Breast epithelium (tissue), 3 donors: Measurements from ENCODE around the gene PBX3.

Experiments
- POLR2A ChIP-seq: fragments of 450-650 bp; IDR thresholded peaks from one replicate; pipeline ENCODE4 v1.6.1; 2016; ENCODE audit warnings: antibody characterized with exemption, mild to moderate bottlenecking, moderate library complexity
- TF ChIP-seq, protein P1 (sequence below), 3 donors: fragments of 450-650 bp; IDR thresholded peaks; one replicate each; pipeline ENCODE4 v1.5.1; 2016 to 2017; ENCODE audit warnings: antibody characterized with exemption in 3 of 3, mild to moderate bottlenecking in 3 of 3, moderate library complexity in 3 of 3

DNA sequence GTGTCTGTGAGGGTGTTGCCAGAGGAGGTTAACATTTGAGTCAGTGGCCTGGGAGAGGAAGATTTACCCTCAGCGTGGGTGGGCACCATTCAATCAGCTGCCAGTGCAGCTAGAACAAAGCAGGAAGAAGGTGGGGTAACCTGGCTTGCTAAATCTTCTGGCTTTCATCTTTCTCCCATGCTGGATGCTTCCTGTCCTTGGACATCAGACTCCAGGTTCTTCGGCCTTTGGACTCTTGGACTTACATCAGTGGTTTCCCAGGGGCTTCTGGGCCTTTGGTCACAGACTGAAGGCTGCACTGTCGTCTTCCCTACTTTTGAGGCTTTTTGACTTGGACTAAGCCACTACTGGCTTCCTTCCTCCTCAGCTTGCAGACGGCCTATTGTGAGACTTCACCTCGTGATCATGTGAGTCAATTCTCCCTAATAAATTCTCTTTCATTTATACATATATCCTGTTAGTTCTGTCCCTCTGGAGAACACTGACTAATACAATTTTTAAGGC lies 38.1 kb downstream of the PBX3 start:
- TF ChIP-seq, protein P1, sequence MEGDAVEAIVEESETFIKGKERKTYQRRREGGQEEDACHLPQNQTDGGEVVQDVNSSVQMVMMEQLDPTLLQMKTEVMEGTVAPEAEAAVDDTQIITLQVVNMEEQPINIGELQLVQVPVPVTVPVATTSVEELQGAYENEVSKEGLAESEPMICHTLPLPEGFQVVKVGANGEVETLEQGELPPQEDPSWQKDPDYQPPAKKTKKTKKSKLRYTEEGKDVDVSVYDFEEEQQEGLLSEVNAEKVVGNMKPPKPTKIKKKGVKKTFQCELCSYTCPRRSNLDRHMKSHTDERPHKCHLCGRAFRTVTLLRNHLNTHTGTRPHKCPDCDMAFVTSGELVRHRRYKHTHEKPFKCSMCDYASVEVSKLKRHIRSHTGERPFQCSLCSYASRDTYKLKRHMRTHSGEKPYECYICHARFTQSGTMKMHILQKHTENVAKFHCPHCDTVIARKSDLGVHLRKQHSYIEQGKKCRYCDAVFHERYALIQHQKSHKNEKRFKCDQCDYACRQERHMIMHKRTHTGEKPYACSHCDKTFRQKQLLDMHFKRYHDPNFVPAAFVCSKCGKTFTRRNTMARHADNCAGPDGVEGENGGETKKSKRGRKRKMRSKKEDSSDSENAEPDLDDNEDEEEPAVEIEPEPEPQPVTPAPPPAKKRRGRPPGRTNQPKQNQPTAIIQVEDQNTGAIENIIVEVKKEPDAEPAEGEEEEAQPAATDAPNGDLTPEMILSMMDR (IDR thresholded peaks at IDR 0.05): no peak
- no peak for TF ChIP-seq POLR2A
